Liver (tissue), 9 donors: Measurements from ENCODE around the gene ANKRD33B. TPM values are rescaled to one million over a fixed set of nuclear protein-coding genes. Genes with fewer than 3 reads are reported as not detected.

ENCODE experiments used
- DNase-seq: peaks from one replicate; pipeline ENCODE4 v3.0.0-alpha.2; 2017; ENCODE audit warnings: low spot score
- H3K27ac ChIP-seq, 2 donors: one replicate each; pipeline ENCODE4 v1.7.0; 2013; ENCODE audit warnings: inconsistent platforms in 2 of 2, low read length in 2 of 2, control low read depth in 1 of 2, low read depth in 1 of 2, mild to moderate bottlenecking in 1 of 2
- H3K27me3 ChIP-seq, 4 donors: one replicate each; pipeline versions ENCODE4 v1.6.1 to v1.7.0; 2013; ENCODE audit warnings: low read length in 3 of 4, inconsistent platforms in 1 of 4, mild to moderate bottlenecking in 1 of 4, moderate library complexity in 1 of 4; ENCODE audit not compliant: control insufficient read depth in 4 of 4, insufficient read depth in 4 of 4
- H3K36me3 ChIP-seq, 4 donors: one replicate each; pipeline versions ENCODE4 v1.6.1 to v1.7.0; 2013; ENCODE audit warnings: low read length in 3 of 4, mild to moderate bottlenecking in 3 of 4, low read depth in 1 of 4, moderate library complexity in 1 of 4; ENCODE audit not compliant: control insufficient read depth in 4 of 4, insufficient read depth in 3 of 4
- H3K4me1 ChIP-seq, 4 donors: one replicate each; pipeline versions ENCODE4 v1.6.1 to v1.7.0; 2013; ENCODE audit warnings: low read length in 3 of 4, mild to moderate bottlenecking in 3 of 4, moderate library complexity in 1 of 4; ENCODE audit not compliant: control insufficient read depth in 4 of 4, insufficient read depth in 4 of 4
- H3K4me3 ChIP-seq, 3 donors: one replicate each; pipeline versions ENCODE4 v1.6.1 to v1.7.0; 2013; ENCODE audit warnings: low read length in 3 of 3, control low read depth in 1 of 3, low read depth in 1 of 3, mild to moderate bottlenecking in 1 of 3
- H3K9ac ChIP-seq, 2 donors: one replicate each; pipeline ENCODE4 v1.7.0; 2013; ENCODE audit warnings: low read length in 2 of 2, mild to moderate bottlenecking in 2 of 2, moderate library complexity in 2 of 2, control low read depth in 1 of 2, low read depth in 1 of 2
- H3K9me3 ChIP-seq, 4 donors: one replicate each; pipeline versions ENCODE4 v1.6.1 to v1.7.0; 2013; ENCODE audit warnings: low read length in 3 of 4; ENCODE audit not compliant: control insufficient read depth in 4 of 4
- ATF3 ChIP-seq: IDR thresholded peaks from 2 replicates; pipeline ENCODE4 v1.6.1; 2016; ENCODE audit warnings: antibody characterized with exemption
- EGR1 ChIP-seq, 2 donors: IDR thresholded peaks; 2 replicates each; pipeline ENCODE4 v1.6.1; 2016 to 2018; ENCODE audit warnings: antibody characterized with exemption in 2 of 2, low read depth in 2 of 2
- FOXA1 ChIP-seq: IDR thresholded peaks from 2 replicates; pipeline ENCODE4 v1.6.1; 2016; ENCODE audit warnings: antibody characterized with exemption
- GABPA ChIP-seq, 2 donors: IDR thresholded peaks in 1 of 2; conservative IDR thresholded peaks in 1 of 2; 2 replicates each; pipeline ENCODE4 v1.6.1; 2016; ENCODE audit warnings: antibody characterized with exemption in 2 of 2, mild to moderate bottlenecking in 1 of 2, moderate library complexity in 1 of 2
- HNF4G ChIP-seq: IDR thresholded peaks from 2 replicates; pipeline ENCODE4 v1.6.1; 2016; ENCODE audit warnings: antibody characterized with exemption
- JUND ChIP-seq, 2 donors: IDR thresholded peaks; 2 replicates each; pipeline ENCODE4 v1.6.1; 2016; ENCODE audit warnings: antibody characterized with exemption in 2 of 2
- NR2F2 ChIP-seq: IDR thresholded peaks from 2 replicates; pipeline ENCODE4 v1.6.1; 2016; ENCODE audit warnings: antibody characterized with exemption
- RAD21 ChIP-seq, 2 donors: IDR thresholded peaks; 2 replicates each; pipeline ENCODE4 v1.6.1; 2016; ENCODE audit warnings: antibody characterized with exemption in 2 of 2, mild to moderate bottlenecking in 2 of 2
- REST ChIP-seq: IDR thresholded peaks from 2 replicates; pipeline ENCODE4 v1.6.1; 2016; ENCODE audit warnings: antibody characterized with exemption, mild to moderate bottlenecking
- RXRA ChIP-seq, 2 donors: IDR thresholded peaks; 2 replicates each; pipeline ENCODE4 v1.6.1; 2017 to 2018; ENCODE audit warnings: antibody characterized with exemption in 2 of 2, mild to moderate bottlenecking in 1 of 2
- SP1 ChIP-seq: IDR thresholded peaks from 2 replicates; pipeline ENCODE4 v1.6.1; 2018; ENCODE audit warnings: antibody characterized with exemption, mild to moderate bottlenecking
- YY1 ChIP-seq: IDR thresholded peaks from 2 replicates; pipeline ENCODE4 v1.6.1; 2016; ENCODE audit warnings: antibody characterized with exemption, mild to moderate bottlenecking
- WGBS: extraction: QIAGEN DNeasy Blood & Tissue Kit; methylation state at CpG from one replicate; pipeline ENCODE4 v1.1.7; 2013; 5-methylcytosine and 5-hydroxymethylcytosine counted together
- polyA plus RNA-seq, 2 donors: library from polyadenylated mRNA; stranded (reverse) in 1 of 2; unstranded in 1 of 2; fragments of 200-250 nt in 1 of 2; fragments of >200 nt in 1 of 2; fragmentation: Nextera tagmentation in 1 of 2; extraction: Ambion mirVana in 1 of 2; gene quantifications; one replicate each; pipeline versions ENCODE4 v1.2.1 to v1.2.3, GENCODE V29; 2013 to 2015
- total RNA-seq, 2 donors: library from RNA; depleted of rRNA; stranded (reverse); fragments of >200 nt; gene quantifications; one replicate each; pipeline ENCODE4 v1.2.3, GENCODE V29; 2014
- TF ChIP-seq, protein P1 (sequence below): fragments of 150-350 bp; IDR thresholded peaks from 2 replicates; pipeline ENCODE4 v1.5.1; 2017; ENCODE audit warnings: improper control_type of control experiment, low read depth, low read length; ENCODE audit not compliant: missing input control
- TF ChIP-seq, protein P2 (sequence below): IDR thresholded peaks from 2 replicates; pipeline ENCODE4 v1.6.1; 2016; ENCODE audit warnings: antibody characterized with exemption
- donor health status: healthy.
- donor health status: healthy.
- donor health status: healthy.
- donor health status: healthy.
- donor health status: healthy.

ANKRD33B gene
- total and polyA plus RNA-seq, 4 donors = 0.09 to 1.9 (median 0.25) TPM; not detected in 1

DNA sequence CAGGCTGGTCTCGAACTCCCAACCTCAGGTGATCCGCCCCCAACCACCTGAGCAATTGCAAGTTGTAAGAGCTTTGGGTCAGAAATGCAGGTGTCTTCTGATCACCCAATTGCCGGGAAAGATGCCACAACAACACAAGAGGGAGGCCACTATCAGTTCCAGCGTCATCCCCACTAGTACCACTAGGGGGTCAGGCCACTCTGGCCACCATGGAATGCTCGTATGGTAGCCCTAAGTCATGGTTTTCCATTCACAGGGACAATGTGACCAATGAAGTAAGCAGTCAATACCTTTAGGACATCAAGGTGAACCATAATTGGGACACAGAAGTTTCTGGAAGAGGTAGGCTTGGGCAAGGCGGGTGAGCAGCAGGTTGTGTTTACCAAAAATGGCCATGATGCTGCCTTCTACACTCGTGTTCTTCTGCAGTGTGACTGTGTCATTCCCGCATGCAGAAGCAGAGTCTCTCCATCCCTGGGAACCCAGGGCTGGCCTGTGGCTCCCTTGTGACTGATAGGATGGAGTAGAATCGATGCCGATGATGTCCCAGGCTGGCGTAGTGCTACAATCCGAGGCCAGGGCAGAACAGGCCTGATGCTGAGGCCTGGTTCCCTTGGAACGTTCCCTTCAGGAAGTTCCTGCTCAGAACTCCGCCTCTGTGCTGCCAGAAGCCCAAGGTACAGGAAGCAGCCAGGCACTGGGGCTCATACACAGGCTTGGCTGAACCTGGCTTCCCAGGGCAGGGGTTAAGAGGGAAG, 42.2 kb upstream of the ANKRD33B start:
- Histone ChIP-seq H3K27me3 (no peaks in the 10 kb centered on the region), H3K4me1 (no peaks in the 10 kb centered on the region), H3K9me3 (peaks cover 0 to 4% (median 0%) of the 10 kb centered on the region in 4 donors), H3K36me3 (no peaks in the 10 kb centered on the region), H3K4me3 (no peak overlapping the region), H3K9ac (no peak overlapping the region), H3K27ac (no peak overlapping the region)
- WGBS = 90% methylated on average over 14 of the region's 14 CpGs
- TF ChIP-seq RXRA (IDR thresholded peaks at IDR 0.05) (no peak), RAD21 (IDR thresholded peaks at IDR 0.05) (peak in 1 of 2 donors; percentile 22), FOXA1 (no peak), REST (no peak), GABPA (IDR thresholded peaks at IDR 0.05 in 1 of 2, conservative IDR thresholded peaks at IDR 0.05 in 1 of 2) (no peak), HNF4G (no peak), NR2F2 (no peak), EGR1 (IDR thresholded peaks at IDR 0.05; ENCODE audit: low read depth in 2 of 2) (no peak), ATF3 (no peak)
- TF ChIP-seq, protein P1, sequence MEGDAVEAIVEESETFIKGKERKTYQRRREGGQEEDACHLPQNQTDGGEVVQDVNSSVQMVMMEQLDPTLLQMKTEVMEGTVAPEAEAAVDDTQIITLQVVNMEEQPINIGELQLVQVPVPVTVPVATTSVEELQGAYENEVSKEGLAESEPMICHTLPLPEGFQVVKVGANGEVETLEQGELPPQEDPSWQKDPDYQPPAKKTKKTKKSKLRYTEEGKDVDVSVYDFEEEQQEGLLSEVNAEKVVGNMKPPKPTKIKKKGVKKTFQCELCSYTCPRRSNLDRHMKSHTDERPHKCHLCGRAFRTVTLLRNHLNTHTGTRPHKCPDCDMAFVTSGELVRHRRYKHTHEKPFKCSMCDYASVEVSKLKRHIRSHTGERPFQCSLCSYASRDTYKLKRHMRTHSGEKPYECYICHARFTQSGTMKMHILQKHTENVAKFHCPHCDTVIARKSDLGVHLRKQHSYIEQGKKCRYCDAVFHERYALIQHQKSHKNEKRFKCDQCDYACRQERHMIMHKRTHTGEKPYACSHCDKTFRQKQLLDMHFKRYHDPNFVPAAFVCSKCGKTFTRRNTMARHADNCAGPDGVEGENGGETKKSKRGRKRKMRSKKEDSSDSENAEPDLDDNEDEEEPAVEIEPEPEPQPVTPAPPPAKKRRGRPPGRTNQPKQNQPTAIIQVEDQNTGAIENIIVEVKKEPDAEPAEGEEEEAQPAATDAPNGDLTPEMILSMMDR = peak; percentile 13
- TF ChIP-seq, protein P2, sequence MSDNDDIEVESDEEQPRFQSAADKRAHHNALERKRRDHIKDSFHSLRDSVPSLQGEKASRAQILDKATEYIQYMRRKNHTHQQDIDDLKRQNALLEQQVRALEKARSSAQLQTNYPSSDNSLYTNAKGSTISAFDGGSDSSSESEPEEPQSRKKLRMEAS = no peak
- DNase-seq = no peak

DNA sequence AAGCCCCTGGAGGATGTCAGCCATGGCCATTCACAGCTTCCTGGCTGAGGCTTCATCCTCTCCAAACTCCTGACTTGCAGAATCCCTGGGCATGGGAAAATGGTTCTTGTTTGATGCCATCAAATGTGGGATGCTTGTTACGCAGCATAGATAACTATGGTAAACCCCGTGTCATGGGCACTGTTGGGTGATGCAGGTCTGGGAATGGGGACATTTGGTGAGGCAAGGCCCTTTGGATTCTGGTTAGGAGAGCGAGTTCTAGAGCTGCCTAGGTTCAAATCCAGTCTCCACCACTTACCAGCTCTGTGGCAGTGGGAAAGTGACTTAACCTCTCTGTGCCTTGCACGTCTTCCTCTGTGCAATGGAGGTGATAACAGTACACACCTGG, 41.7 kb upstream of the ANKRD33B start:
- Histone ChIP-seq H3K36me3 (no peaks in the 10 kb centered on the region), H3K27ac (no peak overlapping the region), H3K4me3 (no peak overlapping the region), H3K9ac (no peak overlapping the region), H3K9me3 (peaks cover 0 to 4% (median 0%) of the 10 kb centered on the region in 4 donors), H3K4me1 (no peaks in the 10 kb centered on the region), H3K27me3 (no peaks in the 10 kb centered on the region)
- TF ChIP-seq SP1 (no peak), YY1 (no peak), JUND (IDR thresholded peaks at IDR 0.05) (no peak), GABPA (IDR thresholded peaks at IDR 0.05 in 1 of 2, conservative IDR thresholded peaks at IDR 0.05 in 1 of 2) (no peak), EGR1 (IDR thresholded peaks at IDR 0.05; ENCODE audit: low read depth in 2 of 2) (no peak), FOXA1 (no peak), HNF4G (no peak)
- TF ChIP-seq, protein P2 = no peak
- TF ChIP-seq, protein P1 = no peak
- no peak for DNase-seq
- WGBS = 92% methylated on average over 4 of the region's 4 CpGs
